Activated CD8-positive, alpha-beta memory T cell treated with anti-CD3 and anti-CD28 coated beads for 24 hours (primary cell): ENCODE measurements around the gene OR12D1.
"Not testable (repeated sequence)": the region's sequence is repeated elsewhere in the genome, so short reads cannot be mapped to it uniquely, and the experiment has no call there.

Experiments
- DNase-seq: peaks from one replicate; pipeline ENCODE4 v3.0.0-alpha.2; 2020

Gene OR12D1

DNA sequence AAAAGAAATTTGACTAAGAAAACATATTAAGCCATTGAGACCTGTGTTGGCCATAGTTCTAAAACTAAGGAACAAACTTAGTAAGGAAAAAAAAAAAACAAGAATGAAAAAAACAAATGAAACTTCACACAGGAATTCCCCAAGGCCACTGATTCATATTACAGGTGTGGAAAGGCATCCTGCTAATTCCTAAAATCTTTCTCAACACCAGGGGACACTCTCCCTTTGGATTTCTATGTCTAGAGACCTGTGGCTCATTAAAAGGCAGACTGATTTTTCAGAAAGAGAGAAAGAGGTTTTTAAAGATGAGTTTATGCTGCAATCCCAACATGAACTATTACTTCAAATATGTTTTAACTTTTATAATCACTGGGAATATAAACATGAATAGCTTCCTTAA is at the start of gene OR12D1:
Gene OR12D1, plus strand, starts transcription at position 341 of the 400 bp plus-strand sequence.
- DNase-seq: no peak

DNA sequence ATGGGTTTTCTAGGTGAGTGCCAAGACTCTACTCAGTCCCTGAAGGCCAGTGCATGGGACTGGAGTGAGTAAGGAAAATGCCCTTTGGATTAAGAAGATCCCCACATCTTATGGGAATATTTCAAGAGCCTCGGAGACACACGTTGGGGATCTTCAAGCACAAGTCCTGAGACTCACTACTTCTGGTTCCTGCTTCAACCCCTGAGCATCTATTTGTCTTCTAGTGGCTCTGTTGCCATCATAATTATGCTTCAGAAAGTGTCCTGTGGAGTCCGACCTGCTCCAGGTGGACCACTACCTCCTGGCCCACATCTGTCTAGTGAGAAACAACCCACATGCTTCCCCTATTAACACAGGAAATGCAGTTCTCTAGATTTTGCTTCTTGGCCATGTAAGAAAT is 46.0 kb upstream of the OR12D1 start, which contains the start of gene OR5V1:
Gene OR5V1, minus strand, starts transcription at position 101 of the 400 bp plus-strand sequence. CDS start 12,670 bp downstream, outside the sequence.
- no peak for DNase-seq

DNA sequence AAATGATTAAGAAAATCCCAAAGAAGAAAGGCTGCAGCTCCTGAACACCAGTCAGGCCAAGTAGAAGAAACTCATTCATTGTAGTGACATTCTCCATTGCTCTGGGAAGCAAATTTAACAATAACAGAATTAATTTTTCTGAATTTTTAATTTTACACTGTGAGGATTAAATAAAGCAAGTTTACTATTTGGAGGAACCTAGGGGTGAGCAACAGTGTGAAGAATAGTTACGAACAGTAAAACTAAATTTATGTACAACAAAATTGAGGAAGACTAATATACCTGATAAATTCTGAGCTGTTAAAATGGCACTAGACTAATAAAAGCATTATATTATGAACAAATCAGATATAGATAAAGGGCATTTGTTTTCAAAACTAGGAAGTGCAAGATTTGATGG is 39.5 kb upstream of the OR12D1 start, which contains the start of gene OR12D3:
Gene OR12D3, minus strand, starts transcription at position 101 of the 400 bp plus-strand sequence. Its CDS starts 4 bp downstream, at position 97.
- DNase-seq: no peak

DNA sequence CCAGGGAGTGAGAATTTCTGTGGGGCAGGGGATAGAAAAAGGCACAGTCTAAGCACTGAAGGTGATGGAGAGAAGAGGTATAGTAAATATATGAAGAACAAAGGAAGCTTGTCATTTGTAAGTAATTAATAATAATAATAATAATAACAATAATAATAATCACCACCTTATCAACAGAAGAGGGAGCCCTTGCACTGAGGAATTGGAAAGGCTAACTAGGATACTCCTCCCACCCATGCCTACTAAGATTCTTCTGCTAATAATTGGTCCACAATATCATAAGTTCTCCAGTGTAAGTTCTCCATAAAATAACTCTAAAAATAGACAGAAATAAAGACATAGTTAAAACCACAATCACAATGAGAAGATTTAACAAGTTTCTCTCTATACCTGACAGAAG is 38.7 kb upstream of the OR12D1 start:
- DNase-seq: no peak

DNA sequence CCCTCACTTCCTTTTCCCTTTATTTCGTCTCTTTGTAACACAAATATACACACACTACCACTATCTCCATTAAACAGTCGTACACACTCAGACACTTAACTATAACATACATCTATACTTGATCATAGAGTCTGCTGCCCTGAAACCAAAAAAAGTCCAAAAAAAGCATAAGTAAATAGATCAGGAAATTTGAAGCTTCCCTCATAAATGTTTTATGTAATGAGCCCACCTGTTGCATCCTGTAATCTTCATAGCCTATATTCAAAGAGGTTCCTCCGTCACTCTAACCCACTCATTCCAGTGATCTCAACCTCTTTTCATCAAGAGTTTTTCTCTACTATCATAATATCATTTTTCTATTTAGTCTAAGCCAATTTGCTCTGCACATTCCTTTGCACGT is 26.2 kb upstream of the OR12D1 start:
- DNase-seq: no peak

DNA sequence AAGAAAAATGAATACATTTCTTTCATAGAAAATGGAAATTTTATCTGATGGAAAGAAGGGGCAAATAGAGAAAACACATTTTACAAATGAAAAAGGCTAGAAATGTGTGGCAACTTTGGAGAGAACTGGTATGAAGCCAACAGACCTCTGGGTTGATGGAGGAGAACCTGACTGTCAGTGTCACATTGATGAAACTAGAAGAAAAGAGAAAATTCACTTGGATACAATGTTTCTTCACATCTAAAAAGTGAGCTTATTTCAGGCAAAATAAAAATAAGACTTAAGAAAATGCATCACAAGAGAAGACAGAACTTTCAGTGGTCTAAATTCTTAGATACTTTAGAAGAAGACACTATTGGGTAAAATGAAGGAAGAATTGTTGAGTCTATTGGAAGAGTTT is 19.4 kb upstream of the OR12D1 start, which contains the start of gene OR12D2:
Gene OR12D2, plus strand, starts transcription at position 301 of the 400 bp plus-strand sequence. CDS start 1,069 bp downstream, outside the sequence.
- no peak for DNase-seq

DNA sequence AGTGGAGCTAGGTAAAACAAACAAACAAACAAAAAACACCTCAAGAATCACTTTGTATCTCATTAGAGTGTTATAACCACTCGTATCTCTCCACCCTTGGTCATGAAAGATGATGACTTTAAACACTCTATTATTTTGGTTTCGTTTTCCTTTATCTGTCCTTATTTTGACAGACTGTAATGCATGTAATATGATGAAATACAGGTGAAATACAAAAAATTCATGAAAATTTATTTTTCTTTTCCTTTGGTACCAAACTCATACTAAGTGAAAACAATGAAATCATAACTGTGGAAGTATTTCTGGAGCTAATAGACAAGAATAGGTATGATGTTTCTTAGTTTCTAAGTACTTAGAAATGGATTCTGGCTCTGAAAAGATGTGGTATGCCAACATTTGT is 15.2 kb upstream of the OR12D1 start:
- DNase-seq: no peak

DNA sequence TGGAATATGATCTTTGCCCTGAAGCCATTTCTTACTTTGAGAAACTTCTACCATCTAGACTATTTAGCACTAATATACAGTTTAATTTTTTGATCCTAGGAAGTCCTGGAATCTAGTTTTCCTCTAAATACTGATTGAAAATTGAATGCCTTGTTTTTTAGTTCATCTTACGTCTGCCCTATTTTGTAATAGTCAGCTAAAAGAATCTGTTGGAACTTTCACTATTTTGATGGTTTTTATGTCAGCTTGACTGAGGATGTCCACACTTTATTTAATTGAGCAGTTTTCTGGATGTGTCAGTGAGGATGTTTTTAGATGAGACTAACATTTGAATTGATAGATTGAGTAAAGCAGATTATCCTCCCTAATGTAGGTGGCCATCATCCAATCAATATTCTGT is 10.9 kb upstream of the OR12D1 start:
- no peak for DNase-seq

DNA sequence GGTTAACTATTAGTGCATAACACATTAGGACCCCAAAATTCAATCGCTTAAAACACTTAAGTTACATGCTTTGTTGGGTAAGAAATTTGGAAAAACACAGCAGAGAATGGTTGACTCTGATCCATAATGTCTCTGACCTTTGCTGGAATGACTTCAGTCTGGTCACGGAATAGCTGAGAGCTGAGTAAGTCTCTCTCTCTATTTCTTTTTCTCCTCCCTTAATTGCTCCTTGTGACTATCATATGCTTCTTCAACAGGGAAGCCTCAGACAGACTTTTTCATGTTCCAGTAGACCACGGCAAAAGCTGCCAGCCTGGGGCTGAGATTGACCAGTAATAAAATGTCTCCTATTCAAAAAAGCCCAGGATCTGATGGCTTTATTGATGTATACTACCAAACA is 4.8 kb downstream of the OR12D1 start:
- DNase-seq: no peak

DNA sequence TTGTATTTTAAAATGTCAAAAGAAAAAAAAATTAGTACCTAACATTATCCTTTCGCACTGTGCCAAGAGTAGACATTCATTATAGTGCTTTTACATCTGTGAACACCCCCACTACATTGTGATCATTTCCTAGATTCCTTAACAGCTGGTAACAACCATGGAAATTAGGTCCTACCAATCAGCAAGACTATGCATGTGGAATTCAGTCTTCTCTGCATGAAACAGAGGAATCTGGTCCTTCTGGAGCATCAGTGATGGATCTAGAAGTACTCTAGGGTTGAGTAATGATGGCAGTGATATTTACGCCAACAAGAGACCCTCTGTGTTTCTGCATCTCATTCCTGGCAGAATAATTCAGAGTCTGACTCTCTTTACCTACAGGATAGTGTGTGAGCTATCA is 9.4 kb downstream of the OR12D1 start:
- DNase-seq: no peak

DNA sequence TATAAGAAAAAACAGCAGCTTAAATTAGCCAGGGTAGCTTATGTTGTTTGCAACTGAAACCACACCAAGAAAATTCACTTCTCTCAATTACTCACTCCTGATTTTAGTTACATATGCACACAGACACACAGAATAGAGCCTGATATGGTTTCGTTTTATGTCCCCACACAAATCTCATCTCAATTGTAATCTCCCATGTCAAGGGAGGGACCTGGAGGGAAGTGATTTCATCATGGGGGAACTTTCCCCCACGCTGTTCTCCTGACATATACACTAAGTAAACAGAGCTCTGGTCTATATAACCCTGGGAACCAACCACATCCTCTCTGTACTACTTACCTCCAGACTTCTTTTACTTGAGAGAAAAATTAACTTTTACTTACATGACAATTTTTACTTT is 9.8 kb downstream of the OR12D1 start:
- no peak for DNase-seq

DNA sequence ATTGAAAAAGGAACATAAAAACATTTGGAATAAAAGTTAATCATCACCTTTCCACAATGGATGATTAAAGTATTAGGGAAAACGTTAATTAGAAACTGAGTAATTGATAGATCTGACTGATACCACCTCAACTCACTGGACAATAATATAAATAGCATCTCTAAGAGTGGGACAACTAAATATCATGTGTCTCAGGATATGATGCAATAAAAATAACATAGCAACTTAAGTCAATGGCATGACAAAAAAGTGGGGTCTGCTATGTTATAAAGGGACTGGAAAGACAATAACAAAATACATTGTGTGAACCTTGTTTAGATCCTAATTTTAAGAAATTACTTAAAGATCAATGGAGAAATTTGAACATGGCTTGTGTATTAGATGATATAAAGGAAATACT is 10.3 kb downstream of the OR12D1 start:
- DNase-seq: no peak

DNA sequence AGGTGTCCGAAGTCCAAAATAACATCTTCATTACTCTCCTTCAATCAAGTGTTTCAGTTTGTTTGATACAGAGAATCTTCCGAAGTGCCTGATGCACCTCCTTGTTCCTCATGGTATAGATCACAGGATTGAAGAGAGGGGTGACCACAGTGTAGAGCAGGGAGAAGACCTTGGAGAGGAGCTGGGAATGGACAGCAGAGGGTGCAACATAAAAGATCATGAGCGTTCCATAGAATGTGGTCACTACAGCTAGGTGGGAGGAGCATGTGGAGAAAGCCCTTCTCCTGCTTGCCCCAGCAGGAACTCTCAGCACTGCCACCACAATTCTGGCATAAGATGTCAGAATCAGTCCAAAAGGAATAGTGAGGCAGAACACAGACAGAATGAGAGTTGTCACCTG is 11.9 kb downstream of the OR12D1 start:
- DNase-seq: no peak

DNA sequence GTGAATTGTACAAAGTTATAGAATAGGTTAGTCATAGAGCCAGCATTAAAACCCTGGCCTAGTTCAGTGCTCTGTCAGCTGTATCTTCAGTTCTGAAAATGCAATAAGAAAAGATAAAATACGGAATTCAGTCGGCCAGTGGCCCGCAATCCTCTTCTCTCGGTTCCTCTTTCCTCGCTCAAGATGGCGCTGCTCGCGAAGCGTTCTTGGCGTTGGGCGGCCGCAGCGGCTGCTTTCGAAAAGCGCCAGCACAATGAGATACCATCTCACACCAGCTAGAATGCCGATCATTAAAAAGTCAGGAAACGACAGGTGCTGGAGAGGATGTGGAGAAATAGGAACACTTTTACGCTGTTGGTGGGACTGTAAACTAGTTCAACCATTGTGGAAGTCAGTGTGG is 22.0 kb downstream of the OR12D1 start:
- not testable (repeated sequence) for DNase-seq

DNA sequence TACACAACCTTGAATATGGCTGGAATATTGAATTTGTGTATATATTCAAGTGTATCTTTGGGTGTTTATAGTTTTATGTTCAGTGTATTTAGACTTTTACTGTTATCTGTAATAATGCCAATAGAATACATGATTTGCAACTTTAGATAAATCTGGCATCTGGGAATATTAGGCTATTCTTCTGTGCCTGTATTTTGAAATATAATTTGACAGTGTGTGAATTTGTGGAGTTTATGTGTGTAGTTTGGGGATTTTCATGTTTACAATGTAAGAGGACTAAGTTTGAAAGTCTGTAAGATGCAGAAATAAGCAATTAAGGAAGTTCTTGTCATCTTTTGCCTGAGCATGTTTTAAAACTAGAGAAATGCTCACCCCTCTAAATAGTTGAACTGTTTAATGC is 24.3 kb downstream of the OR12D1 start, which contains the start of gene OR10C1:
Gene OR10C1, plus strand, starts transcription at position 301 of the 400 bp plus-strand sequence. CDS start 710 bp downstream, outside the sequence.
- no peak for DNase-seq

DNA sequence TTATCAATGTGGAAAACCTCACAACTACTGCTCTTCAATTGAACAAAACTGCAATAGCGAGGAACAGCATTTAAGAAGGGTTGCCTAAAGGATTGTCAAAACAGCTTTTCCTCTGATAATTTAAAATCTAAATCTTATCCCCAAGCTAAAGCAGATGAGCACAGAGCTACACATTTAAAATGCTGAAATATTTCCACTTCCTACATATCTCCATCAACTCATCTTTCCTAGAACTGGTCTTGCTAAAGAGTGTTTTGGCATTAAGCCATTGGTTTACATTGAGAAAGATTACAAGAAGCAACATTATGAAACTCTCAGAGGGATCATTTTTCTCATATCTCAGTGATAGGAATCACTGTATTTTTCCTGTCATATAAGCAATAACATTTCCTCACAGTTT is 28.0 kb downstream of the OR12D1 start:
- no peak for DNase-seq

DNA sequence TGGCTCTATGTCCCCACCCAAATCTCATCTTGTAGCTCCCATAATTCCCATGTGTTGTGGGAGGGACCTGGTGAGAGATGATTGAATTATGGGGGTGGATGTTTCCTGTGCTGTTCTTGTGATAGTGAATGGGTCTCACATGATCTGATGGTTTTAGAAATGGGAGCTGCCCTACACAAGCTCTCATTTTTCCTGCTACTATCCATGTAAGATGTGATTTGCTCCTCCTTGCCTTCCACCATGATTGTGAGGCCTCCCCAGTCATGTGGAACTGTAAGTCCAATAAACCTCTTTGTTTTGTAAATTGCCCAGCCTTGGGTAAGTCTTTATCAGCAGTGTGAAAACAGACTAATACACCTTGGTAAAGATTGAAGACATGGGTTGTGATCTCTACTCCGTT is 29.3 kb downstream of the OR12D1 start:
- not testable (repeated sequence) for DNase-seq

DNA sequence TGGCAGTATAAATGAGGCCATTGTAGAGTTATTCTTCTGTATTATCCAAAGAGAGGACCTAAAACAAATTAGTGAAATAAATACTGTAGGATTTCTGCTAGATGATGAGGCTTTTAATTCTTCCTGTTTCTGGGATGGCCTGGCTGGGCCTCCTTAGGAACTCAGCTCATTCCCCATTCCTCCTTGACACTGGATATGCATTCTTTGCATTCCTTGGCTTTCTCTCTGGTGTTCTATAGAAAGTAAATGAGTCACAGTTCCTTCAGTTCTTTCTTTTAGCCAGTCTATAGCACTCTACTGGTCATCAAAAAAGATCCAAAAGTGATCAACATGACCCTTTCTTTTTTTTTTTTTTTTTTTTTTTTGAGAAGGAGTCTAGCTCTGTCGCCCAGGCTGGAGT is 32.9 kb downstream of the OR12D1 start:
- DNase-seq: no peak

DNA sequence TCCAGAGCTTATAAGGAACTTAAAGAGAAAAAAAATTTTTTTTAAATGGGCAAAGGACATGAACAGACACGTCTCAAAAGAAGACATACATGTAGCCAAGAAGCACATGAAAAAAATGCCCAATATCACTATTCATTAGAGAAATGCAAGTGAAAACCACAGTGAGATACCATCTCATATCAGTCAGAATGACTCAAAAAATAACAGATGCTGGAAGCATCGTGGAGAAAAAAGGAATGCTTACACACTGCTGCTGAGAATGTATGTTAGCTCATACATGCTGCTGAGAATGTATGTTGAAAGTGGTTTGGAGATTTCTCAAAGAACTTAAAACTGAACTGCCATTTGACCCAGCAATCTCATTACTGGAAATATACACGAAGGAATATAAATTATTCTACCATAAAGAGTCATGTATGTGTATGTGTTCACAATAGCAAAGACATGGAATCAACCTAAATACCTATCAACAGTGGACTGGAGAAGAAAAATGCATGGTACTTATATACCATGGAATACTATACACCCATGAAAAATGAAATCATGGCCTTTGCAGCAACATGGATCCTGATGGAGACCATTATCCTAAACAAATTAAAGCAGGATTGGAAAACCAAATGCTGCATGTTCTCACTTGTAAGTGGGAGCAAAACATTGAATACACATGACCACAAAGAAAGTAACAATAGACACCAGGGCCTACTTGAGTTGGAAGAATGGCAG is 36.9 kb downstream of the OR12D1 start:
- DNase-seq: no peak

DNA sequence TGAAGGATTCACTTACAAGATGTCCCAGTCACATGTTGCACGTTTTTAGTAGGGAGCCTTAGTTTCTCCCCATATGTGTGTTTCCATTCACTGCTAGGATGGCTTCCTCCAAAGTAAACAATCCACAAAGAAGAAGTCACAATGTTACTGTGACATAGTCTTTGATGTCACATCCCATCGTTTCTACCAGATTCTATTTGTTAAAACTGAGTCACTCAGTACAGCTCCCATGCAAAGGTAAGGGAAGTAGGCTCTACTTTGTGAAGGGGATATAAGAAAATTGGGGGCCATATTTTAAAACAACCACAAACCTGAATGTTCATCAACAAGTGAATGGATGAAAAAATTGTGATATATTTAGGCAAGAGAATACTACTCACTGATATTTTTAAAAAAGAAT is 42.2 kb downstream of the OR12D1 start, which contains the start of the genes OR11A1 and OR2H1:
Gene OR11A1, minus strand, starts transcription at position 101 of the 400 bp plus-strand sequence. CDS start 29,430 bp downstream, outside the sequence.
Gene OR2H1, plus strand, starts transcription at position 185 of the 400 bp plus-strand sequence. CDS start 4,615 bp downstream, outside the sequence.
- DNase-seq: no peak

DNA sequence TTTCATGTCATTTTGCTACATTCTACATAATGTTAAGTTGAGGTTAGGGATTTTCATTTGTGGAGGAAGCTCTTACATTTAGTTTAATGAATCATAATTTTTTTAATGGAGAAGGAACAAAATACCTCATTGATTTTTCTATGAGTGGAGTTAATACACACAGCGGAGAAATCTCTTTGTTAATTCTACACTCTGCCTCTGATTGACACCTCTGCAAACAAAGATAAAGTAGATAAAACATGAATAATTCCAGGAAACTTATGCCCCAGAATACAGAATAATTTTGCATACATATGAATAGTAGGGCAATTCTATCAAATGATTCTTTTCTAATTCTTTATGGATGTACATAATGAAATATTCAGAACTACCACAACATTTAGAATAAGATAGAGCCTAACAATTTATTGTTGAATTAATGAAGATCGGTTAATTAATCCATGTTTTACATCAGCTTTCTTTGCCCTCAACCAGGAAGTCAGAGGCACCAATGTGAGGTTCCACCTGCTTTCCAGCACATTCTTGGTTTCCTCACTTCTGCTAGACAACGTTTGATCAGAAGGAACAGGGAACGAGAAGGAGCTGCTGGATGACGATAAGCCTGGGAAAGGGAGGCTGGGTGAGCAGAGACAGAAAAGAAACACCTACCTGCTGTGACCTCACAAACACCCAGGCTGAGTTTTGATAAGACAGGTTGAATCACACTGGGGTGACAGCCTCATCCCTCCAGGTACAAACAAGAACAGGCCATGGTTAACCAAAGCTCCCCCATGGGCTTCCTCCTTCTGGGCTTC is 46.5 kb downstream of the OR12D1 start:
- DNase-seq: no peak

DNA sequence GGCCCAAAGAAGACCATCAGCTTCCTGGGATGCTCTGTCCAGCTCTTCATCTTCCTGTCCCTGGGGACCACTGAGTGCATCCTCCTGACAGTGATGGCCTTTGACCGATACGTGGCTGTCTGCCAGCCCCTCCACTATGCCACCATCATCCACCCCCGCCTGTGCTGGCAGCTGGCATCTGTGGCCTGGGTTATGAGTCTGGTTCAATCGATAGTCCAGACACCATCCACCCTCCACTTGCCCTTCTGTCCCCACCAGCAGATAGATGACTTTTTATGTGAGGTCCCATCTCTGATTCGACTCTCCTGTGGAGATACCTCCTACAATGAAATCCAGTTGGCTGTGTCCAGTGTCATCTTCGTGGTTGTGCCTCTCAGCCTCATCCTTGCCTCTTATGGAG is 47.3 kb downstream of the OR12D1 start:
- DNase-seq: no peak

DNA sequence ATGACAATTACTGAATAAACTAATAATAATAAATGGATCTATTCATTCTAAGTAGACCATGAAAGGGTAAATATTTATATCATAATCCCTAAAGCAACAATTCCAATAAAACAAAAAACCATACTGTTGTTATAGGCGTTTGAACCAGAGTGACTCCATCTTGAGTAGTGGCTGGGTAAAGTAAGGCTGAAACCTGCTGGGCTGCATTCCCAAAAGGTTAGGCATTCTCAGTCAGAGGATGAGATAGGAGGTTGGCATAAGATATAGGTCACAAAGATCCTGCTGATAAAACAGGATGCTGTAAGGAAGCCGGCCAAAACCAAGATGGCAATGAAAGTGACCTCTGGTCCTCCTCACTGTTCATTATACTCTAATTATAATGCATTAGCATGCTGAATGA is 50.6 kb downstream of the OR12D1 start:
- DNase-seq: no peak

DNA sequence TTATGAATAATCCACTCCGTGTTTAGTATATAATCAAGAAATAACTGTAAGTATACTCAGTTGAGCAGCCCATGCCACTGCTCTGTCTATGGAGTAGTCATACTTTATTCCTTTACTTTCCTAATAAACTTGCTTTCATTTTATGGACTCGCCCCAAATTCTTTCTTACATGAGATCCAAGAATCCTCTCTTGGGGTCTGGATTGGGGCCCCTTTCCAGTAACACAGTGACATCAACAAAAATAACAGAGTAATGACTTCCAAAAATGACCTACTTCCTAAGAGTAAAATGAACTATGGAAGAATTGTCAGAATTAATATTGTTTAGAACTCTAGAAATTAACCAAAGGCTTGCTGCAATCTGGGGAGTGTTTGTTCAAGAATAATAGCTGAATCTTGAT is 51.1 kb downstream of the OR12D1 start:
- DNase-seq: no peak
